GM18502 (cell line): ENCODE results near the gene CASP9.

ENCODE experiments used
- ATAC-seq: cut with Tn5 transposase; IDR thresholded peaks from one replicate; pipeline ENCODE4 v1.9.1; 2021; ENCODE audit warnings: mild to moderate bottlenecking; ENCODE audit not compliant: unreplicated experiment, poor library complexity

CASP9 gene

DNA sequence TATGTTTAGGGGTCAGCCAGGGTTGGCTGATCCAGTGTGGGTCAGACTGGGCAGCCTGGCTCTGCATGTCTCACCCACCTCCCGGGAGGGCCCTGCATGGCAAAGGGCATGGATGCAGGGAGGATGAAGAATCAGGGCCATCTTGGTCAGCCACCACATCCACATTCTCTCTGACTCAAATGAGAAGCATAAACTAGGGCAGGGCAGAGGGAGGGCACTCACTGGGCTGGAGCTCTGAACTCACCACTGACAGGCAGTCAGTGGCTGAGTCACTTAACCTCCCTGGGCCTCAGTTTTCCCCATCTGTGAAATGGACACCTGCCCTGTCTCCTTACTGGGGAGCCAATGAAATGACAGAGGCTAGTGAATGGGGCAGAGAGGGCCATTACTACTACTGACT is 71.8 kb downstream of the CASP9 start:
- ATAC-seq = no peak

GRCh38 chr1:15451014-15451722 is 72.8 kb downstream of the CASP9 start:
- ATAC-seq = no peak

- ATAC-seq = no peak
Measured at GRCh38 chr1:15449567-15449966, 74.4 kb downstream of the CASP9 start.

DNA sequence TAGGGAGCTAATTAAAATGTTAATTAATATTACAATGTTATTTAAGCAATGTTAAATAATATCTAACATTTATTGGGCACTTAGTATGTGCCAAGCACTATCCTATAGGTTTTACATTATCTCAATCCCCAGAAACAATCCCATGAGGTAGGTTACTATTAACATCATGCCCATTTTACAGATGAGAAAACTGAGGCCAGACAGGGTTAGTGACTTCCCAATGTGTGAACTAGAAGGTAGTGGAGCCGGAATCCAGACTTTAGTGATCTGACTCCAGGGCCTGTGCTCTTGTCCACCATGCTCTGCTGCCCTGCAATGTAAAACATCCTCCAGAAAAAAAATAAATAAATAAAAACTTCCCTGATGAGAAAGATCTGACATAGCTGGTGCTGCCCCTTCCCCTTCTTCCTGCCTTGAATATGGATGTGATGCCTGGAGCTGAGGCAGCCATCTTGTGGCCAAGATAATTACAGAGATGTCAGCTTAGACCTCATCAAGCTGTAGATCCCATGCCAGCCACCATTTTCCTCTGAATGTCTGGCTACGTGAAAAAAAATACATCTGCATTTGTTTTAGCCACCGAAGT is 75.0 kb downstream of the CASP9 start:
- ATAC-seq = no peak

GRCh38 chr1:15446212-15446611 is 77.8 kb downstream of the CASP9 start:
- no peak for ATAC-seq

DNA sequence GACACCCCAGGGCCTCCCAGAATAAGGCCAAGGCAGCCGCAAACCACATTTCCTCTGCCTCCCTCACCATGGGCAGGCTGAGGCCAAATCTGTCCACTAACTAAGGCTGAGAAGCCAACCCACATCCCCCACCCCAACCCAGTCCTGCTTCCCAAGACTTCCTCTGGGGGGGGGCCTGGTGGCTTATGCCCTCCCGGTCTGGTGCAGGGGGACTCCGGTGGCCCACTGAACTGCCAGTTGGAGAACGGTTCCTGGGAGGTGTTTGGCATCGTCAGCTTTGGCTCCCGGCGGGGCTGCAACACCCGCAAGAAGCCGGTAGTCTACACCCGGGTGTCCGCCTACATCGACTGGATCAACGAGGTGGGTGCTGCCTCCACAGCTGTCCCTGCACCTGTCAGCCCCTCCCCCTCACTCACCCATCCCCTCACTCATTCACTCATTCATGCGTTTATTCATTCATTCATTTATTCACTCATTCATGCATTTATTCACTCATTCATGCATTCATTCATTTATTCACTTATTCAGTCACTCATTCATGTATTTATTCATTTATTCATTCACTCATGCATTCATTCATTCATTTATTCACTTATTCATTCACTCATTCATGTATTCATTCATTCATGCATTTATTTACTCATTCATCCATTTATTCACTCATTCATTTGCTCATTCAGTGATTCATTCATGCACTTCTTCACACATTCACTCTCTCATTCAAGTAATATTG is 78.5 kb downstream of the CASP9 start:
- no peak for ATAC-seq

DNA sequence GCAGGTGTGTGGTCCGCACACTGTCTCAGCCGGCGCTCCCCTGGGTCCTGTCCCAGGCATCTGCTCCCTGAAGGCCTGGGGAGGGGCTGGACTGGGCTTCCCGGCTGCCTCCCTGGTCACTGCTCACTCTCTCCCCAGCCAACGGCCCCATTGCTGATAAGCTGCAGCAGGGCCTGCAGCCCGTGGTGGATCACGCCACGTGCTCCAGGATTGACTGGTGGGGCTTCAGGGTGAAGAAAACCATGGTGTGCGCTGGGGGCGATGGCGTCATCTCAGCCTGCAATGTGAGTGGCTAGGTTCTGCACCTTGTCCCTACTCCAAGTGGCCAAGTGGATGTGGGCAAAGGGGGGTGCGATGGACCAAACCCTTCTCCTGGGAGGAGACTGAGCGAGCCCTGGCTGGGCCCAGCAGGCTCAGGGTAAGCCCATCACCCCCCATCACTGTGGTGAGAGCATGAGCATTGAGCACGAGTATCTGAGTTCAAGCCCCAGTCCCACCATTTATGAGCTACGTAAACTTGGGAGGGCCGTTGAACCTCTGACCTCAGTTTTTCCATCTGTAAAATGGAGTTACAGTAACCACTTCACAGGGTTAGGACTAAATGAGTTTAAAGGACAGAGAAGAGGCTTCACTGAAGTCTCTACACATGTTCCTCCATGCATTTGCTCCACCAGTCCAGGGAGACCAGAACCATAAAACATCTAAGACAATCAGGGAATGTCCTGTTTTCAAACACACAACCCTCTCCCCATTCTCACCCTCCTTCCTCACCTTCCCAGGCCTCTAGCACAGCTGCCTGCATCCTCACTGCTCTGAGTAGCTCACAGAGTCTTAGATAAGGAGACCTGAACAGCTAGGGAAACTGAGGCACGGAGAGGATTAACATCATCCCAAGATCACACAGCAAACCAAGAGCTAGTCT is 79.3 kb downstream of the CASP9 start:
- no peak for ATAC-seq

DNA sequence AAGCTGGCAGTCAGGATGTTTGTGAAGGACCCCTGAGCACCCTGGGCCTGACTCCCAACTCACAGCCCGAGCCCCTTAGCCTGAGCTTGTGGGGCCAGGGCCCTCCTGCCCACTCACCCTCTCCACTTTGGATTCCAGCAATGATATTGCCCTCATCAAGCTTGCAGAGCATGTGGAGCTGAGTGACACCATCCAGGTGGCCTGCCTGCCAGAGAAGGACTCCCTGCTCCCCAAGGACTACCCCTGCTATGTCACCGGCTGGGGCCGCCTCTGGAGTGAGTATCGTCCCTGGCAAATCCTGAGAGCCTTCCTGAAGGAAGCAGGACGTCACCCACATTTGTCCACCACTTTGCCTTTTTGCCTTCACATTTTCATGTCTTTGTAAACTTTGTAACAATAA is 80.7 kb downstream of the CASP9 start:
- ATAC-seq = no peak

- ATAC-seq = no peak
Measured at GRCh38 chr1:15442759-15443158, 81.3 kb downstream of the CASP9 start.

GRCh38 chr1:15442119-15442518 is 81.9 kb downstream of the CASP9 start:
- ATAC-seq = no peak
